ENCODE results near the gene SEPTIN2.
"Not testable (repeated sequence)": the region's sequence is repeated elsewhere in the genome, so short reads cannot be mapped to it uniquely, and the experiment has no call there.

- not testable (repeated sequence) for TF ChIP-seq CTCF (IDR thresholded peaks at IDR 0.05); PREB (CRISPR knock-in tag; IDR thresholded peaks at IDR 0.05; ENCODE audit: borderline replicate concordance); EMX1 (CRISPR knock-in tag; IDR thresholded peaks at IDR 0.05); ARID4B (CRISPR knock-in tag; IDR thresholded peaks at IDR 0.05; ENCODE audit: borderline replicate concordance); ETV6 (CRISPR knock-in tag; IDR thresholded peaks at IDR 0.05); NR1H2 (CRISPR knock-in tag; IDR thresholded peaks at IDR 0.05); MYBL2 (CRISPR knock-in tag; IDR thresholded peaks at IDR 0.05); NFE2L1 (CRISPR knock-in tag; IDR thresholded peaks at IDR 0.05); ZBTB21 (CRISPR knock-in tag; IDR thresholded peaks at IDR 0.05; ENCODE audit: borderline replicate concordance); ATF3 (CRISPR knock-in tag; conservative IDR thresholded peaks at IDR 0.05); NFYB (CRISPR knock-in tag; conservative IDR thresholded peaks at IDR 0.05; ENCODE audit: low read depth); GABPB1 (CRISPR knock-in tag; IDR thresholded peaks at IDR 0.05)
Measured at GRCh38 chr2:241373906-241374305, 58.2 kb downstream of the SEPTIN2 start.
